A204.1 (cell line): ENCODE measurements around the gene TXNDC15.
A peak's percentile ranks its signal among the peaks of the same experiment; 100 is the strongest.
"Not testable (repeated sequence)": the region's sequence is repeated elsewhere in the genome, so short reads cannot be mapped to it uniquely, and the experiment has no call there.

Experiments
- FAIRE-seq: peaks from 2 replicates; lab custom pipeline; 2012; peaks lifted over from hg19 to GRCh38; lab: Jason Lieb, UNC

The TXNDC15 gene

GRCh38 chr5:134873987-134874830 is at the start of gene TXNDC15:
Gene TXNDC15, plus strand, starts transcription at chr5:134874371. Its CDS starts 57 bp downstream, at chr5:134874428.
- no peak for FAIRE-seq

GRCh38 chr5:134824681-134825080 is 49.5 kb upstream of the TXNDC15 start:
- FAIRE-seq, result no peak

- FAIRE-seq, result no peak
These were observed 49.0 kb upstream of the TXNDC15 start for GRCh38 chr5:134825212-134825611.

GRCh38 chr5:134833340-134834032 is 40.7 kb upstream of the TXNDC15 start:
- FAIRE-seq, result no peak

- no peak for FAIRE-seq
These were observed 38.5 kb upstream of the TXNDC15 start for GRCh38 chr5:134835623-134836022.

- no peak for FAIRE-seq
These were observed 36.5 kb upstream of the TXNDC15 start for GRCh38 chr5:134837530-134838181.

- not testable (repeated sequence) for FAIRE-seq
These were observed 35.8 kb upstream of the TXNDC15 start for GRCh38 chr5:134838361-134838760.

GRCh38 chr5:134840811-134841210 is 33.4 kb upstream of the TXNDC15 start:
- FAIRE-seq, result no peak

- no peak for FAIRE-seq
These were observed 29.9 kb upstream of the TXNDC15 start for GRCh38 chr5:134844252-134844651.

- no peak for FAIRE-seq
These were observed 28.8 kb upstream of the TXNDC15 start for GRCh38 chr5:134845335-134845851.

GRCh38 chr5:134845852-134846640 is 28.1 kb upstream of the TXNDC15 start, which contains the start of gene C5orf24:
Gene C5orf24, plus strand, starts transcription at chr5:134845968. Its CDS starts 8,933 bp downstream, at chr5:134854901.
- peak; percentile 6 for FAIRE-seq

- no peak for FAIRE-seq
These were observed 27.6 kb upstream of the TXNDC15 start for GRCh38 chr5:134846641-134846960.

GRCh38 chr5:134849434-134849933 is 24.7 kb upstream of the TXNDC15 start:
- not testable (repeated sequence) for FAIRE-seq

- no peak for FAIRE-seq
These were observed 22.8 kb upstream of the TXNDC15 start for GRCh38 chr5:134851307-134851923.

- FAIRE-seq, result not testable (repeated sequence)
These were observed 17.7 kb upstream of the TXNDC15 start for GRCh38 chr5:134856465-134856864.

GRCh38 chr5:134857401-134857800 is 16.8 kb upstream of the TXNDC15 start:
- no peak for FAIRE-seq

- FAIRE-seq, result no peak
These were observed 9.5 kb upstream of the TXNDC15 start for GRCh38 chr5:134864707-134865106.

- FAIRE-seq, result no peak
These were observed 677 bp upstream of the TXNDC15 start for GRCh38 chr5:134873494-134873893.

- FAIRE-seq, result peak; percentile 9
These were observed 872 bp downstream of the TXNDC15 start for GRCh38 chr5:134874831-134875655.

GRCh38 chr5:134877159-134877558 is 3.0 kb downstream of the TXNDC15 start:
- FAIRE-seq, result no peak
